A673 (cell line): ENCODE results near the gene MED22.
"Not testable (repeated sequence)": the region's sequence is repeated elsewhere in the genome, so short reads cannot be mapped to it uniquely, and the experiment has no call there.

Source experiments
- EZH2 ChIP-seq: fragments of 200-600 bp; sonication (generic); IDR thresholded peaks from 2 replicates; pipeline ENCODE4 v1.6.1; 2017; ENCODE audit warnings: borderline replicate concordance, low read depth, mild to moderate bottlenecking, mixed read lengths, antibody characterized with exemption, low read length; ENCODE audit not compliant: poor library complexity, severe bottlenecking
- TF ChIP-seq, protein P1 (sequence below): fragments of 300-800, 200-600 bp; sonication (generic); conservative IDR thresholded peaks from 2 replicates; pipeline ENCODE4 v1.5.1; 2017; ENCODE audit warnings: low read depth, mild to moderate bottlenecking, antibody characterized with exemption, low read length, moderate library complexity, mixed read lengths

DNA sequence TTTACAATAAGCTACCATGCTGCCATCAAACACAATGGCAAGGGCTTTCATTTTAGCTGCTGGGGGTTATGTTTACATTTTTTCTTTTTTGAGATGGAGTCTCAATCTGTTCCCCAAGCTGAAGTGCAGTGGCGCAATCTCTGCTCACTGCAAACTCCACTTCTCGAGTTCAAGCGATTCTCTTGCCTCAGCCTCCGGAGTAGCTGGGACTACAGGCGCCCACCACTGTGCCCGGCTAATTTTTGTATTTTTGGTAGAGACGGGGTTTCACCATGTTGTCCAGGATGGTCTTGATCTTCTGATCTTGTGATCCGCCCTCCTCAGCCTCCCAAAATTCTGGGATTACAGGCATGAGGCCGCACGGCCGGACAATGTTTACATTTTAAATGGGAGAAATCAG, 13.0 kb downstream of the MED22 start:
- TF ChIP-seq, protein P1, sequence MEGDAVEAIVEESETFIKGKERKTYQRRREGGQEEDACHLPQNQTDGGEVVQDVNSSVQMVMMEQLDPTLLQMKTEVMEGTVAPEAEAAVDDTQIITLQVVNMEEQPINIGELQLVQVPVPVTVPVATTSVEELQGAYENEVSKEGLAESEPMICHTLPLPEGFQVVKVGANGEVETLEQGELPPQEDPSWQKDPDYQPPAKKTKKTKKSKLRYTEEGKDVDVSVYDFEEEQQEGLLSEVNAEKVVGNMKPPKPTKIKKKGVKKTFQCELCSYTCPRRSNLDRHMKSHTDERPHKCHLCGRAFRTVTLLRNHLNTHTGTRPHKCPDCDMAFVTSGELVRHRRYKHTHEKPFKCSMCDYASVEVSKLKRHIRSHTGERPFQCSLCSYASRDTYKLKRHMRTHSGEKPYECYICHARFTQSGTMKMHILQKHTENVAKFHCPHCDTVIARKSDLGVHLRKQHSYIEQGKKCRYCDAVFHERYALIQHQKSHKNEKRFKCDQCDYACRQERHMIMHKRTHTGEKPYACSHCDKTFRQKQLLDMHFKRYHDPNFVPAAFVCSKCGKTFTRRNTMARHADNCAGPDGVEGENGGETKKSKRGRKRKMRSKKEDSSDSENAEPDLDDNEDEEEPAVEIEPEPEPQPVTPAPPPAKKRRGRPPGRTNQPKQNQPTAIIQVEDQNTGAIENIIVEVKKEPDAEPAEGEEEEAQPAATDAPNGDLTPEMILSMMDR = not testable (repeated sequence)
- TF ChIP-seq EZH2 = not testable (repeated sequence)
